HG03097 (cell line): ENCODE data around the gene GALNT5.
"Not testable (repeated sequence)": the region's sequence is repeated elsewhere in the genome, so short reads cannot be mapped to it uniquely, and the experiment has no call there.

Experiments used
- ATAC-seq: cut with Tn5 transposase; IDR thresholded peaks from one replicate; pipeline ENCODE4 v1.9.1; 2021; ENCODE audit not compliant: unreplicated experiment, low FRiP score

The GALNT5 gene

GRCh38 chr2:157257312-157258252 lies at the start of gene GALNT5:
TSS of gene GALNT5 (plus strand) at chr2:157257705. CDS start at chr2:157258083, 378 bp downstream.
- ATAC-seq: no peak

GRCh38 chr2:157216286-157216965 lies 41.1 kb upstream of the GALNT5 start:
- no peak for ATAC-seq

GRCh38 chr2:157217409-157217808 lies 40.1 kb upstream of the GALNT5 start:
- ATAC-seq: no peak

GRCh38 chr2:157218911-157219310 lies 38.6 kb upstream of the GALNT5 start:
- no peak for ATAC-seq

- no peak for ATAC-seq
These were observed 37.0 kb upstream of the GALNT5 start for GRCh38 chr2:157220502-157220901.

- no peak for ATAC-seq
These were observed 36.0 kb upstream of the GALNT5 start for GRCh38 chr2:157221394-157221988.

GRCh38 chr2:157223624-157224205 lies 33.8 kb upstream of the GALNT5 start:
- no peak for ATAC-seq

- not testable (repeated sequence) for ATAC-seq
These were observed 33.1 kb upstream of the GALNT5 start for GRCh38 chr2:157224448-157224847.

GRCh38 chr2:157227592-157227991 lies 29.9 kb upstream of the GALNT5 start:
- no peak for ATAC-seq

GRCh38 chr2:157228946-157229345 lies 28.6 kb upstream of the GALNT5 start:
- ATAC-seq: no peak

- no peak for ATAC-seq
These were observed 27.9 kb upstream of the GALNT5 start for GRCh38 chr2:157229572-157229971.

GRCh38 chr2:157231476-157231875 lies 26.0 kb upstream of the GALNT5 start:
- ATAC-seq: no peak

GRCh38 chr2:157233506-157233905 lies 24.0 kb upstream of the GALNT5 start:
- no peak for ATAC-seq

- no peak for ATAC-seq
These were observed 21.1 kb upstream of the GALNT5 start for GRCh38 chr2:157236404-157236803.

- no peak for ATAC-seq
These were observed 19.2 kb upstream of the GALNT5 start for GRCh38 chr2:157238296-157238695.

- ATAC-seq: no peak
These were observed 12.8 kb upstream of the GALNT5 start for GRCh38 chr2:157244691-157245090.

GRCh38 chr2:157245144-157245840 lies 12.2 kb upstream of the GALNT5 start:
- no peak for ATAC-seq

GRCh38 chr2:157245846-157246764 lies 11.4 kb upstream of the GALNT5 start:
- ATAC-seq: peak; percentile 67

- no peak for ATAC-seq
These were observed 10.6 kb upstream of the GALNT5 start for GRCh38 chr2:157246765-157247407.
